Stimulated activated CD8-positive, alpha-beta memory T cell treated with anti-CD3 and anti-CD28 coated beads, Interleukin-15, amount 100 ng/mL, for 48 hours (primary cell): ENCODE measurements around the gene SIAH2.

Experiments
- DNase-seq, 2 donors: peaks; one replicate each; pipeline ENCODE4 v3.0.0-alpha.2; 2020; ENCODE audit warnings: low read depth in 2 of 2

SIAH2 gene

GRCh38 chr3:150733936-150734794, 28.8 kb downstream of the SIAH2 start:
- no peak for DNase-seq

- no peak for DNase-seq
Measured at GRCh38 chr3:150733373-150733935, 29.5 kb downstream of the SIAH2 start.

- DNase-seq, result no peak
Measured at GRCh38 chr3:150729682-150730360, 33.1 kb downstream of the SIAH2 start.

- no peak for DNase-seq
Measured at GRCh38 chr3:150727653-150728502, 35.1 kb downstream of the SIAH2 start.

GRCh38 chr3:150725548-150725947, 37.4 kb downstream of the SIAH2 start:
- no peak for DNase-seq

DNA sequence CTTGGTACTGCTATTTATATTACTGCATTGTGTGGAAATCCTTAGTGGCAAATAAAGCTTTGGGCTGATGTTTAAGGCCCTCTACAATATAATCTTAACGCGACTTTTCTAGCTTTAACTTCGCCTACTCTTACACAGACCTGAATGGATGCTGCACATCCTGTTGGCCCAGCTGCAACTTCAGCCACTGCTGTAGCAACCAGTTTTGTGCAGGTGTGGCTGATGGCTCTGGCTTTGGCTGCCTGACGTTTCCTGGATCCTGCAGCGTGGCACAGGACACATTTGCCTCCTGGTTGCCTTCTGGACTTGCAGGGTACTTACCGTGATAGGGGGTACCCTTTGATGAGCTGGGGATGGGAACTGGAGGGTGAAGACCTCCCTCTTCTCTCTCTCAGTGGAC, 39.0 kb downstream of the SIAH2 start:
- no peak for DNase-seq

DNA sequence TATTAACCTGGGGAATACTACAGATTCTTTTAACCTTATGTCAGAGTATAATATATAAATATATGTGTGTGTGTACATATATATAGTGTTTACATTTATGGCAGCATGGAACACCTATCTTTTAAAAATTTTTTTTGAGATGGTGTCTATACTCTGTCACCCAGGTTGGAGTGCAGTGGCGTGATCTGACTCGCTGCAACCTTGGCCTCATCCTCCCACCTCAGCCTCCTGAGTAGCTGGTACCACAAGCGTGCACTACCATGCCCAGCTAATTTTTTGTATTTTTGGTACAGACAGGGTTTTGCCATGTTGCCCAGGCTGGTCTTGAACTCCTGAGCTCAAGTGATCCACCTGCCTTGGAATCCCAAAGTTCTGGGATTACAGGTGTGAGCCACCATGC, 40.7 kb downstream of the SIAH2 start:
- no peak for DNase-seq

- no peak for DNase-seq
Measured at GRCh38 chr3:150721285-150722130, 41.5 kb downstream of the SIAH2 start.

DNA sequence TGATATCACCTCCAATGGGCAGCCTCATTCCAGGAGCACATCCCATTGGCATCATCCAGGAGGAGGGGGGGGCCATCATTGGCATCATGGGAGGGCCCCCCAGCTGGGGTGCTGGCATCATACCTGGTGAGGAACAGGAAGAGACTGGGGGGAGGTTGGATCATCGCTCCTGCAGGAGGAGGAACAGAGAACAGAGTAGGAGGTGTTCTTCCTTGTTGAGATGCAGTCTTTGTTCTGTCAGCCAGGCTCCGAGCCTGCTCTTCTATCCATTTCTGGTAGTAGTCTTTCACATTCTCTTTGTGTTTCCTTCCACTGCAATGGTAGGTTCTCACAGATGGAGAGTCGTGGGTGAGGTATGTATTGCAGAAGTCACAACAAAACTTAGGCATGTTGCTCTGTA, 42.5 kb downstream of the SIAH2 start:
- no peak for DNase-seq

- no peak for DNase-seq
Measured at GRCh38 chr3:150710097-150710496, 52.9 kb downstream of the SIAH2 start.

DNA sequence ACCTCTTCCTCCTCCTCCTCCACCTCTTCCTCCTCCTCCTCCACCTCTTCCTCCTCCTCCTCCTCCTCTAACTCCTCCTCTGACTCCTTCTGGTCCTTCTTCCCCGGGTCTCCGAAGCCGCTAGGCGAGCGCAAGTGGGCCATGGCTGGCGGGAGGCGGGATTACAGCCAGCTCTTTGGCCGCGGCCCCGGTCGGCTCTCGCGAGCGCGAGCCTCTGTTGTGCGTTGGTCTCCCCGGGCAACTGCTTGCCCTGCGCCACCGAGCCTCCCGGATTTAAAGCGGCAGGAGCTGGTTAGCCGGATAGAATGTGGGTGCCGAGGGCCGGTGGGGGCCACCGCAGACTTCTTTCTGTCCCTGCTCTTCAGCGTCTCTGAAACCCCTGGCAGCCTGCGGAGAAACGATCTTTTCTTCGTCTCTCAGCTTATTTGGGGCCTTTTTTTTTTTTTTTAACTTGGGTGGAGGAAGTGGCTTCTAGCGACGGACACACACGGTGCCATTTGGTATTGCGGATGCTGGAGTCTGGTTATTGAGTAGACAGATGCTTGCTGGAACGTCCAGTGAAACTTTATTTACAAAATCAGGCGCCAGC, 59.1 kb downstream of the SIAH2 start, which contains the start of gene ERICH6:
ERICH6 (minus strand) TSS at position 165 of the 589 bp plus-strand sequence; CDS start at position 143, 22 bp downstream.
- peak; percentile 80 to 84 for DNase-seq

DNA sequence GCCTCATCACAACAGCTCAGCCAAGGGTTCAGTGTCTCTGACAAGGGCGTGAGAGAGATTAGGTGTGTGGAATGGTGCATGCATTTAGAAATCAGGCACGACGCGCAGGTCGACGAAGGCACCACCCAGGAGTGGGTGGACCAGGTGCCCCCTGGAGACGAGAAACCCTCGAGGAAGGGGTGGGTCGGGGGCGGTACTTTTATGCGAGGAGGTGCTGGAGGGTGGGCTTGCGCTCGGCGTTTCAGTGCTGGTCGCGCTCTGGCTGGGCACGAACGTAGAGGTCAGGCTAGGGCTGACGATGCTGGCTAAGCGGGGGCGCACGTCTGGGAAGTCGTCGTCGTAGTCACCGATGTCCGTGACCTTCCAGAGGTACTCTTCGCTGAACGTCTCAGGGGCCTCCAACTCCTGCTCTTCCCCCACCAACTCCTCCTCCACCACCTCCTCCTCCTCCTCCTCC, 59.6 kb downstream of the SIAH2 start:
- DNase-seq, result no peak

DNA sequence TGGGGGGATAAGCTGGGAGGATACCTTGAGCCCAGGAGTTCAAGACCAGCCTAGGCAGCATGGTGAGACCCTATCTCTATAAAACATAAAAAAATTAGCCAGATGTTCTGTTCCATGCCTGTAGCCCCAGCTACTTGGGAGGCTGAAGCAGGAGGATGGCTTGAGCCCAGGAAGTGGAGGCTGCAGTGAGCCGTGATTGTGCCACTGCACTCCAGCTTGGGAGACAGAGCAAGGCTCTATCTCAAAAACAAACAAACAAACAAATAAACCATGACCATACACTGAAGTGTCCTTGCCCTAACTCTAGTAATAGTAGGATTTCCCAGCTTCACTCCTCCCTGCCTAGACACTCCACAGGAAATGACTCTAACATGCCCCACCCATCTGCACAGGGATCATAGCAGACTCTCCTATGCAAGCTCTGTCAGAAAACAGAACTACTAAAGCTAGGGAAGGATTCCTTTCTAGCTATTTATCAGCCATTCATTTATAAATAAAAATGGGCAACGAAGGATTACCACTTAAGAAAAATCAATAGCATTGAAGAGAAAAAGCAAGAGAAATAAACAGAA, 63.8 kb downstream of the SIAH2 start:
- no peak for DNase-seq

- DNase-seq, result no peak
Measured at GRCh38 chr3:150697646-150698045, 65.3 kb downstream of the SIAH2 start.

DNA sequence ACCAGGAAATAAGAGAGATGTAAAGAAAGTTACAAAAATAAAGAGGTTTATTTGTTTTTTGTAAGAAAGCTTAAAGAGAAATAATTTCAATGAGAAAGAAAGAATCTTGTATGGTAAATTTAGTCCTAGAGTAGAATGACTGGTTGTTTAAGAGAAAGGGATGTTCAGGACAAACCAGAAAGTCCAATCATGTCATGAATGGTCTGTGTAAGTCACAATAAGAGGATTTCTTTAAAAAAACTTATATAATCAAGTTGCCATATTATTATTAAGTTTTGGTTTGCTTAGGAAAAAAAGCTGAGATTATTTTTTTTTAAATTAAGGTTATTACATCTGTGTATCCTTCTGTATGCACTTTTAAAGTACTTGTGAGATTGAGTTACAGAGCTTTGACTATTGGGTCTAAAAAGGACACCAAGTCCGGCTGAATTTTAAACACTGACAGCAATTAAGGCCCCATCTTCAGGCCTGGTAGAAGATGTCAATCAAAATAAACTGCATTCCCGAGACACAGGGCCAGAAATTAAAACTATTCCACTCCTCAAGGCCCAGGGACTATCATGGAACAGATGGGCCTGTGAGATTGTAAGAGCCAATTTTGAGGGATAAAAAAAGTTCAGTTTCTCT, 71.4 kb downstream of the SIAH2 start:
- DNase-seq, result no peak
